Endometrial microvascular endothelial cells (primary cell): Measurements from ENCODE around the gene LRRC75A. TPM values are rescaled to one million over a fixed set of nuclear protein-coding genes. Genes with fewer than 3 reads are reported as not detected.

Experiments used
- in situ Hi-C: cut with HindIII; loops from 2 replicates; pipeline ENCODE4 v1.10.0; 2017; ENCODE audit warnings: low sequenced_read_pairs, low pct_unique_long_range_greater_than_20kb; ENCODE audit errors: inconsistent ontology term
- total RNA-seq: library from RNA; depleted of rRNA; stranded (reverse); fragments of >200 nt; gene quantifications from one replicate; pipeline ENCODE4 v1.2.3, GENCODE V29; 2015; ENCODE audit errors: inconsistent ontology term

The LRRC75A gene
- total RNA-seq, 1 donor from 2014 or later: 0.19 TPM

GRCh38 chr17:16495980-16496819, 4.2 kb upstream of the LRRC75A start:
- in situ Hi-C loops: no loop called here

- in situ Hi-C loops: no loop called here
Observed at GRCh38 chr17:16495561-16495960, 3.6 kb upstream of the LRRC75A start.

- in situ Hi-C loops: no loop called here
Observed at GRCh38 chr17:16494059-16494458, 2.1 kb upstream of the LRRC75A start.

GRCh38 chr17:16493531-16494046, 1.6 kb upstream of the LRRC75A start:
- in situ Hi-C loops: no loop called here

GRCh38 chr17:16492613-16493530, 879 bp upstream of the LRRC75A start:
- in situ Hi-C loops: no loop called here

GRCh38 chr17:16491131-16491702, 776 bp downstream of the LRRC75A start:
- in situ Hi-C loops: no loop called here

- in situ Hi-C loops: no loop called here
Observed at GRCh38 chr17:16489431-16489830, 2.6 kb downstream of the LRRC75A start.

GRCh38 chr17:16488968-16489337, 3.0 kb downstream of the LRRC75A start:
- in situ Hi-C loops: no loop called here

- in situ Hi-C loops: no loop called here
Observed at GRCh38 chr17:16488186-16488967, 3.6 kb downstream of the LRRC75A start.

- in situ Hi-C loops: no loop called here
Observed at GRCh38 chr17:16486373-16487250, 5.4 kb downstream of the LRRC75A start.

- in situ Hi-C loops: no loop called here
Observed at GRCh38 chr17:16484445-16485175, 7.4 kb downstream of the LRRC75A start.

- in situ Hi-C loops: no loop called here
Observed at GRCh38 chr17:16483021-16483645, 8.9 kb downstream of the LRRC75A start.

- in situ Hi-C loops: no loop called here
Observed at GRCh38 chr17:16482253-16482652, 9.7 kb downstream of the LRRC75A start.

GRCh38 chr17:16480995-16481394, 11.0 kb downstream of the LRRC75A start:
- in situ Hi-C loops: no loop called here

- in situ Hi-C loops: no loop called here
Observed at GRCh38 chr17:16479264-16479663, 12.7 kb downstream of the LRRC75A start.

GRCh38 chr17:16478649-16479048, 13.3 kb downstream of the LRRC75A start:
- in situ Hi-C loops: no loop called here

- in situ Hi-C loops: no loop called here
Observed at GRCh38 chr17:16477666-16478065, 14.3 kb downstream of the LRRC75A start.
